ENCODE results near the gene PRKG1.

DNA sequence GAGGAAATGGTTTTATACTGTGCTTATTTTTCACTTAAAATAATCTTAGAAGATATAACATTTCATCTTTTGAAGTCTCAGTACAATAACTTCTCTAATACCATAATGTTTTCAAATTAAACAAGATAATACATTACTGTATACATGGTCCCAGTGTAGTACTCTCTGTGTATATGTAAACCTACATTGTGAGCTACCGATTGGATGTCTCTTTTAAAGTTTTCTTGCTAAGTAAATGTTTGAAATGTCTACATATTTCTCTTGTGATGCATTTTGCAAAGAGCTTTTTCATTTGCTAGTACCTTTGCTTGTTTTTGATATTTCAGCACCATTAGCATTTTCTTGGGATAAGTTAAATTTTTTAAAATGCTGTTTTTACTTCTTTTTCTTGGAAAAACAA, 94.8 kb downstream of the PRKG1 start:
- TF ChIP-seq EZH2 (IDR thresholded peaks at IDR 0.05; ENCODE audit: insufficient read depth, poor library complexity, severe bottlenecking) (no peak), EZH2phosphoT487 (IDR thresholded peaks at IDR 0.05; ENCODE audit: insufficient read depth, low read depth) (no peak)

Measured in GM23248 (cell line).